Hepatocyte (in vitro differentiated cells): Measurements from ENCODE around the gene CD86. TPM values are rescaled to one million over a fixed set of nuclear protein-coding genes. Genes with fewer than 3 reads are reported as not detected.

Experiments
- DNase-seq: peaks from one replicate; pipeline ENCODE4 v3.0.0-alpha.2; 2016; ENCODE audit warnings: low spot score
- H2AFZ ChIP-seq: fragments of 200-600 bp; sonication (generic); 2 replicates; pipeline ENCODE4 v1.6.0; 2016; ENCODE audit warnings: antibody characterized with exemption, mild to moderate bottlenecking
- H3K27ac ChIP-seq: fragments of 200-600 bp; sonication (generic); 2 replicates; pipeline ENCODE4 v1.5.1; 2016; ENCODE audit warnings: mild to moderate bottlenecking
- H3K27me3 ChIP-seq: fragments of 200-600 bp; sonication (generic); 2 replicates; pipeline ENCODE4 v1.6.1; 2016
- H3K36me3 ChIP-seq: fragments of 200-600 bp; sonication (generic); replicated peaks from 2 replicates; pipeline ENCODE4 v1.5.1; 2016; ENCODE audit warnings: low read depth; ENCODE audit not compliant: insufficient read depth
- H3K4me1 ChIP-seq: fragments of 200-600 bp; sonication (generic); 2 replicates; pipeline ENCODE4 v1.5.1; 2016; ENCODE audit warnings: mild to moderate bottlenecking, moderate library complexity; ENCODE audit not compliant: insufficient read depth
- H3K4me2 ChIP-seq: fragments of 200-600 bp; sonication (generic); 2 replicates; pipeline ENCODE4 v1.6.0; 2016
- H3K4me3 ChIP-seq: fragments of 200-600 bp; sonication (generic); 2 replicates; pipeline ENCODE4 v1.5.1; 2016; ENCODE audit warnings: mild to moderate bottlenecking
- H3K79me2 ChIP-seq: fragments of 200-600 bp; sonication (generic); 2 replicates; pipeline ENCODE4 v1.6.0; 2017; ENCODE audit warnings: mild to moderate bottlenecking
- H3K9me2 ChIP-seq: fragments of 200-600 bp; sonication (generic); replicated peaks from 2 replicates; pipeline ENCODE4 v1.6.0; 2017; ENCODE audit warnings: mild to moderate bottlenecking; ENCODE audit not compliant: insufficient read depth
- H3K9me3 ChIP-seq: fragments of 200-600 bp; sonication (generic); 2 replicates; pipeline ENCODE4 v1.5.1; 2016; ENCODE audit warnings: low read depth, mild to moderate bottlenecking
- H4K20me1 ChIP-seq: fragments of 200-600 bp; sonication (generic); 2 replicates; pipeline ENCODE4 v1.6.0; 2016; ENCODE audit warnings: mild to moderate bottlenecking; ENCODE audit not compliant: insufficient read depth, poor library complexity, severe bottlenecking
- EZH2 ChIP-seq: fragments of 200-600 bp; sonication (generic); IDR thresholded peaks from 2 replicates; pipeline ENCODE4 v1.6.1; 2016; ENCODE audit warnings: antibody characterized with exemption, mild to moderate bottlenecking, borderline replicate concordance
- EZH2phosphoT487 ChIP-seq: fragments of 200-600 bp; sonication (generic); IDR thresholded peaks from one replicate; pipeline ENCODE4 v1.6.1; 2018; ENCODE audit warnings: antibody characterized with exemption, mild to moderate bottlenecking, low read depth, moderate library complexity; ENCODE audit not compliant: unreplicated experiment, severe bottlenecking
- WGBS: methylation state at CpG from one replicate; pipeline ENCODE4 v1.1.6; 2016; ENCODE audit warnings: low lambda C conversion rate; ENCODE audit errors: missing lambda C conversion rate; 5-methylcytosine and 5-hydroxymethylcytosine counted together
- polyA plus RNA-seq: library from polyadenylated mRNA; unstranded; fragments of >200 nt; fragmentation: Nextera tagmentation; extraction: Ambion mirVana; gene quantifications from 2 replicates; pipeline ENCODE4 v1.2.1, GENCODE V29; 2016
- total RNA-seq: library from RNA; depleted of rRNA; stranded (reverse); fragments of >200 nt; gene quantifications from 2 replicates; pipeline ENCODE4 v1.2.3, GENCODE V29; 2014
- TF ChIP-seq, protein P1 (sequence below): fragments of 200-600 bp; sonication (generic); IDR thresholded peaks from 2 replicates; pipeline ENCODE4 v1.5.1; 2016; ENCODE audit warnings: antibody characterized with exemption, mild to moderate bottlenecking; ENCODE audit not compliant: poor library complexity

CD86 gene
- total and polyA plus RNA-seq, 2 experiments from 2014 or later = 0.13 TPM; not detected in 1

DNA sequence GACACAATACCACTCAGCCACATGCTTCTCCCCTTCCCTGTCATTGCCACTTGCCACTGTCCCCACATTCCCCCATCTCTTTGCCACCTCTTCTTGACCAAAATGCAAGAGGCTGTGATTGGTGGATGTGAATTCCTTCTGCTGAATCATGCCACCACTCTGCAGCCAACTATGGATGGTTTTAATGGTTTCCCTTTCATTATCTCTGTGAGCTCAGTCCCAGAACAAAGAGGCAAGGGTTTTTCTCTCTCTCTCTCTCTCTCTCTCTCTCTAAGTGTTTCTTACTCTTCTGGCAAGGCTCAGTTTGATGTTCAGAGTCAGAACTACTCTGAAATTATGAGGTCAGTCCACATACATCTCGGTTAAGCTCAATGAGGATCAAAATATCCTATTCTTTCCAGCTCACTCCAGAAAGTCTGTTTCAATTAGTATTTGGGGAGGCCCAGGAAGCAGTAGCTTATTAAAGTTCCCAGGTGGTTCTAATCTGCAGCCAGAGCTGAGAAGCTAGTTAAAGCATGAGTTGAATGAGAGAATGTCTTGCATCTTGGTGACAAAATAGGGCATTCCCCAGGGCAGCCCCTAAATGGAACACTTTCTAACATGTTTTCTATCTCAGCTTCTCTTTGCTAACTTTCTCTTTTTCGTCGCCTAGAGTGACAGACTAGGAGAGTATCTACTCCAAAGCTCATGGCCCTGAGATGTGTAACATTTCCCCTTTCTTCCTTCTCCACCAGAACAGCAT lies 24.6 kb upstream of the CD86 start:
- Histone ChIP-seq H3K79me2 (no peaks in the 10 kb centered on the region), H3K27me3 (no peaks in the 10 kb centered on the region), H3K27ac (no peak overlapping the region), H3K9me3 (no peaks in the 10 kb centered on the region), H3K4me2 (no peak overlapping the region), H3K9me2 (no peaks in the 10 kb centered on the region), H2AFZ (no peak overlapping the region), H3K4me1 (no peaks in the 10 kb centered on the region), H3K4me3 (no peak overlapping the region), H3K36me3 (no peaks in the 10 kb centered on the region), H4K20me1 (no peaks in the 10 kb centered on the region)
- DNase-seq = no peak
- 82% methylated on average over 3 of the region's 3 CpGs for WGBS
- TF ChIP-seq, protein P1, sequence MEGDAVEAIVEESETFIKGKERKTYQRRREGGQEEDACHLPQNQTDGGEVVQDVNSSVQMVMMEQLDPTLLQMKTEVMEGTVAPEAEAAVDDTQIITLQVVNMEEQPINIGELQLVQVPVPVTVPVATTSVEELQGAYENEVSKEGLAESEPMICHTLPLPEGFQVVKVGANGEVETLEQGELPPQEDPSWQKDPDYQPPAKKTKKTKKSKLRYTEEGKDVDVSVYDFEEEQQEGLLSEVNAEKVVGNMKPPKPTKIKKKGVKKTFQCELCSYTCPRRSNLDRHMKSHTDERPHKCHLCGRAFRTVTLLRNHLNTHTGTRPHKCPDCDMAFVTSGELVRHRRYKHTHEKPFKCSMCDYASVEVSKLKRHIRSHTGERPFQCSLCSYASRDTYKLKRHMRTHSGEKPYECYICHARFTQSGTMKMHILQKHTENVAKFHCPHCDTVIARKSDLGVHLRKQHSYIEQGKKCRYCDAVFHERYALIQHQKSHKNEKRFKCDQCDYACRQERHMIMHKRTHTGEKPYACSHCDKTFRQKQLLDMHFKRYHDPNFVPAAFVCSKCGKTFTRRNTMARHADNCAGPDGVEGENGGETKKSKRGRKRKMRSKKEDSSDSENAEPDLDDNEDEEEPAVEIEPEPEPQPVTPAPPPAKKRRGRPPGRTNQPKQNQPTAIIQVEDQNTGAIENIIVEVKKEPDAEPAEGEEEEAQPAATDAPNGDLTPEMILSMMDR = no peak
- no peak for TF ChIP-seq EZH2phosphoT487
- no peak for TF ChIP-seq EZH2

DNA sequence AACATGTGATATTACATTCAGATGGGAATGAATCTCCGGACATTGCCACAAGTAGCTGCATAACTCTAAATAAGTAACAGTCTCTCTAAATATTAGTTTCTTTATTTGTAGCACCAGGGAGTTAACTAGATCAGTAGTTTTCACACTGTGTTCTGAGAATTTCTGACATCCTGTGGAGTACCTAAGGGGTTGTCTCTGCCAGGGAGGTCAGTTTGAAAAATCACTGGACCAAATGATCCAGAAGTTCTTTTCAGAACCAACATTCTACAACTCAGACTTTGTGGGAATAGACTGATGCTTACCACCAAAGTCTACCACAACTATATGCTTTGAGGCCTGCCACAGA lies 24.1 kb upstream of the CD86 start:
- no peaks in the 10 kb centered on the region for H3K79me2 ChIP-seq
- H3K4me2 ChIP-seq = no peak overlapping the region
- H2AFZ ChIP-seq = no peak overlapping the region
- WGBS = 96% methylated on average over 1 of the region's 1 CpG
- no peaks in the 10 kb centered on the region for H3K27me3 ChIP-seq
- H3K4me3 ChIP-seq = no peak overlapping the region
- H3K36me3 ChIP-seq = no peaks in the 10 kb centered on the region
- TF ChIP-seq EZH2 (no peak), EZH2phosphoT487 (no peak)
- TF ChIP-seq, protein P1 = no peak
- no peak for DNase-seq
- H3K27ac ChIP-seq = no peak overlapping the region
- no peaks in the 10 kb centered on the region for H3K9me3 ChIP-seq
- H4K20me1 ChIP-seq = no peaks in the 10 kb centered on the region
- no peaks in the 10 kb centered on the region for H3K4me1 ChIP-seq
- H3K9me2 ChIP-seq = no peaks in the 10 kb centered on the region

DNA sequence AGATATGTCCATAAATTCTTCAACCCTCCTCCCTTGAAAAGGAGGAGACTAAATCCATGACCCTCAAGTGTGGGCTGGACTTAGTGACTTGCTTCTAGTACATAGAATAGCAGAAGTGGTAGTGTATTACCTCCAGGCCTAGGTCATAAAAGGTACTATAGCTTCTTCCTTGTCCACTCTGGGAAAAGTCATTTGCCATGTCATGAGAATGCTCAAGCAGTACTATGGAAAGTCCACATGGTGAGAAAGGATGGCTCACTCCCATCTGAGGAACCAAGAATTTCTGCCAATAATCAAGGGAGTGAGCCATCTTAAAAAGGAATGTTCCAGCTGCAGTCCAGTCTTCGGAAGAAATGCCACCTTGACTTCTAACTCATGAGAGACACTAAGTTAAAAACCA lies 22.6 kb upstream of the CD86 start:
- no peak for DNase-seq
- Histone ChIP-seq H4K20me1 (no peaks in the 10 kb centered on the region), H3K4me2 (no peak overlapping the region), H3K9me2 (no peaks in the 10 kb centered on the region), H3K4me1 (no peaks in the 10 kb centered on the region), H3K36me3 (no peaks in the 10 kb centered on the region), H3K79me2 (no peaks in the 10 kb centered on the region), H3K27ac (no peak overlapping the region), H3K4me3 (no peak overlapping the region), H3K9me3 (no peaks in the 10 kb centered on the region), H3K27me3 (no peaks in the 10 kb centered on the region), H2AFZ (no peak overlapping the region)
- TF ChIP-seq, protein P1 = no peak
- no peak for TF ChIP-seq EZH2
- TF ChIP-seq EZH2phosphoT487 = no peak
- WGBS = 83% methylated on average over 1 of the region's 1 CpG
